ENCODE data around the gene PPM1B. TPM values are rescaled to one million over a fixed set of nuclear protein-coding genes. Genes with fewer than 3 reads are reported as not detected.
"Not testable (repeated sequence)": the region's sequence is repeated elsewhere in the genome, so short reads cannot be mapped to it uniquely, and the experiment has no call there.

The PPM1B gene
- total and polyA plus RNA-seq, 2 experiments from 2014 or later = 112 to 134 TPM

- H3K36me3 Mint-ChIP-seq (ENCODE audit: low read depth) = peaks cover 64% of the 10 kb centered on the region
- not testable (repeated sequence) for DNase-seq (ENCODE audit: low spot score); H3K9me3 Mint-ChIP-seq; H3F3A ChIP-seq (replicated peaks; ENCODE audit: low read depth); H3K27ac Mint-ChIP-seq; H3K4me3 ChIP-seq; H3K27me3 Mint-ChIP-seq (ENCODE audit: insufficient read depth, low read depth, poor library complexity); H3K27ac ChIP-seq (ENCODE audit: low read depth); H3K4me2 ChIP-seq; H3K9me2 ChIP-seq (ENCODE audit: insufficient read depth); ATAC-seq; H3K4me1 ChIP-seq (ENCODE audit: insufficient read depth); H3K4me3 Mint-ChIP-seq; H3K27me3 ChIP-seq (ENCODE audit: insufficient read depth); H2AFZ ChIP-seq
- Histone ChIP-seq H3K79me2 (replicated peaks; ENCODE audit: insufficient read depth) (peaks cover 100% of the 10 kb centered on the region), H4K20me1 (replicated peaks; ENCODE audit: insufficient read depth) (peaks cover 32% of the 10 kb centered on the region), H3K36me3 (ENCODE audit: insufficient read depth) (peaks cover 18% of the 10 kb centered on the region; the same call in 1 of the 2 replicates)
- peaks cover 13% of the 10 kb centered on the region; the same call in 2 of the 3 replicates for H3K4me1 Mint-ChIP-seq
These were observed 39.0 kb downstream of the PPM1B start for GRCh38 chr2:44207648-44208047.

- Histone ChIP-seq H3K27me3 (ENCODE audit: insufficient read depth) (no peaks in the 10 kb centered on the region), H3K4me2 (no peak overlapping the region), H3K4me1 (ENCODE audit: insufficient read depth) (no peaks in the 10 kb centered on the region), H3K79me2 (replicated peaks; ENCODE audit: insufficient read depth) (peaks cover 100% of the 10 kb centered on the region), H3F3A (replicated peaks; ENCODE audit: low read depth) (peaks cover 6% of the 10 kb centered on the region; the same call in 1 of the 2 replicates), H3K9me2 (ENCODE audit: insufficient read depth) (no peaks in the 10 kb centered on the region), H2AFZ (no peak overlapping the region), H4K20me1 (replicated peaks; ENCODE audit: insufficient read depth) (peaks cover 24% of the 10 kb centered on the region), H3K36me3 (ENCODE audit: insufficient read depth) (peaks cover 18% of the 10 kb centered on the region; the same call in 1 of the 2 replicates), H3K4me3 (no peak overlapping the region), H3K27ac (ENCODE audit: low read depth) (0 out of 2 replicates have a peak overlapping the region, but pooled peaks have one; percentile 27)
- Mint-ChIP-seq H3K9me3 (no peaks in the 10 kb centered on the region), H3K4me3 (no peak overlapping the region), H3K4me1 (no peaks in the 10 kb centered on the region), H3K27me3 (ENCODE audit: insufficient read depth, low read depth, poor library complexity) (no peaks in the 10 kb centered on the region), H3K27ac (no peak overlapping the region; the same call in 1 of the 2 replicates), H3K36me3 (ENCODE audit: low read depth) (peaks cover 58% of the 10 kb centered on the region; the same call in 2 of the 3 replicates)
- TF ChIP-seq POLR2AphosphoS5 (IDR thresholded peaks at IDR 0.05; ENCODE audit: low read depth) (no peak), REST (IDR thresholded peaks at IDR 0.05; ENCODE audit: unreplicated experiment) (no peak), JUNB (IDR thresholded peaks at IDR 0.05; ENCODE audit: unreplicated experiment) (no peak), EZH2 (IDR thresholded peaks at IDR 0.05; ENCODE audit: low read depth, unreplicated experiment) (no peak), CREB1 (CRISPR knock-in tag; IDR thresholded peaks at IDR 0.05; ENCODE audit: low read depth) (no peak), ZNF114 (CRISPR knock-in tag; IDR thresholded peaks at IDR 0.05) (no peak), STAT1 (IDR thresholded peaks at IDR 0.05; ENCODE audit: unreplicated experiment) (no peak), ZNF462 (CRISPR knock-in tag; IDR thresholded peaks at IDR 0.05) (no peak), ZNF331 (CRISPR knock-in tag; IDR thresholded peaks at IDR 0.05; ENCODE audit: low read depth) (no peak), EZH2phosphoT487 (IDR thresholded peaks at IDR 0.05; ENCODE audit: unreplicated experiment) (no peak), NANOG (IDR thresholded peaks at IDR 0.05; ENCODE audit: borderline replicate concordance) (no peak), ETS1 (IDR thresholded peaks at IDR 0.05) (no peak)
- ATAC-seq (no peak), DNase-seq (ENCODE audit: low spot score) (no peak)
These were observed 41.7 kb downstream of the PPM1B start for GRCh38 chr2:44210362-44210761.

Data from GM23338 (cell line).